ENCODE data around the gene CELF4.

CELF4 gene

GRCh38 chr18:37524139-37524497 lies 41.5 kb downstream of the CELF4 start:
- no peak for DNase-seq (ENCODE audit: low spot score)

- no peak for DNase-seq (ENCODE audit: low spot score)
Observed at GRCh38 chr18:37521510-37522465, 43.8 kb downstream of the CELF4 start.

GRCh38 chr18:37520508-37520907 lies 45.1 kb downstream of the CELF4 start:
- DNase-seq (ENCODE audit: low spot score): no peak

GRCh38 chr18:37519510-37520135 lies 46.0 kb downstream of the CELF4 start:
- DNase-seq (ENCODE audit: low spot score): no peak

GRCh38 chr18:37516361-37516853 lies 49.2 kb downstream of the CELF4 start:
- DNase-seq (ENCODE audit: low spot score): no peak

GRCh38 chr18:37514953-37515352 lies 50.6 kb downstream of the CELF4 start:
- DNase-seq (ENCODE audit: low spot score): no peak

GRCh38 chr18:37512400-37512799 lies 53.2 kb downstream of the CELF4 start:
- DNase-seq (ENCODE audit: low spot score): no peak

- DNase-seq (ENCODE audit: low spot score): no peak
Observed at GRCh38 chr18:37511721-37512298, 53.8 kb downstream of the CELF4 start.

- no peak for DNase-seq (ENCODE audit: low spot score)
Observed at GRCh38 chr18:37509600-37509999, 56.0 kb downstream of the CELF4 start.

GRCh38 chr18:37508207-37508606 lies 57.4 kb downstream of the CELF4 start:
- DNase-seq (ENCODE audit: low spot score): no peak

- no peak for DNase-seq (ENCODE audit: low spot score)
Observed at GRCh38 chr18:37507239-37507638, 58.4 kb downstream of the CELF4 start.

- no peak for DNase-seq (ENCODE audit: low spot score)
Observed at GRCh38 chr18:37506001-37506400, 59.6 kb downstream of the CELF4 start.

GRCh38 chr18:37505321-37505720 lies 60.3 kb downstream of the CELF4 start:
- no peak for DNase-seq (ENCODE audit: low spot score)

- DNase-seq (ENCODE audit: low spot score): no peak
Observed at GRCh38 chr18:37502601-37503000, 63.0 kb downstream of the CELF4 start.

GRCh38 chr18:37502036-37502435 lies 63.6 kb downstream of the CELF4 start:
- DNase-seq (ENCODE audit: low spot score): no peak

- no peak for DNase-seq (ENCODE audit: low spot score)
Observed at GRCh38 chr18:37501136-37501535, 64.5 kb downstream of the CELF4 start.

- no peak for DNase-seq (ENCODE audit: low spot score)
Observed at GRCh38 chr18:37499913-37500312, 65.7 kb downstream of the CELF4 start.

GRCh38 chr18:37499044-37499443 lies 66.6 kb downstream of the CELF4 start:
- no peak for DNase-seq (ENCODE audit: low spot score)

- no peak for DNase-seq (ENCODE audit: low spot score)
Observed at GRCh38 chr18:37497853-37498518, 67.6 kb downstream of the CELF4 start.

- no peak for DNase-seq (ENCODE audit: low spot score)
Observed at GRCh38 chr18:37496568-37496967, 69.0 kb downstream of the CELF4 start.

GRCh38 chr18:37495354-37495753 lies 70.2 kb downstream of the CELF4 start:
- DNase-seq (ENCODE audit: low spot score): no peak

GRCh38 chr18:37494406-37494805 lies 71.2 kb downstream of the CELF4 start:
- no peak for DNase-seq (ENCODE audit: low spot score)
